OCI-LY3 (cell line): ENCODE data around the gene SLC15A1.

Source experiments
- H2AFZ ChIP-seq: fragments of 200-600, 300-600 bp; shearing (Covaris generic); 2 replicates; pipeline ENCODE4 v1.6.0; 2014; ENCODE audit warnings: antibody characterized with exemption, low read depth, low read length
- H3K27ac ChIP-seq: fragments of 200-600, 300-600 bp; sonication (generic); 2 replicates; pipeline ENCODE4 v1.5.1; 2014; ENCODE audit warnings: mild to moderate bottlenecking, low read length, moderate library complexity, mixed read lengths
- H3K27me3 ChIP-seq: fragments of 200-600, 300-600 bp; sonication (generic); 2 replicates; pipeline ENCODE4 v1.6.1; 2014; ENCODE audit warnings: low read depth, low read length, mixed read lengths
- H3K36me3 ChIP-seq: fragments of 200-600, 300-600 bp; sonication (generic); replicated peaks from 2 replicates; pipeline ENCODE3; 2014; ENCODE audit warnings: low read depth, low read length, mixed read lengths
- H3K4me1 ChIP-seq: fragments of 300-600, 200-600 bp; sonication (generic); 2 replicates; pipeline ENCODE4 v1.6.1; 2014; ENCODE audit warnings: low read length, mixed read lengths
- H3K4me2 ChIP-seq: fragments of 200-600, 300-600 bp; sonication (generic); 2 replicates; pipeline ENCODE4 v1.6.1; 2014; ENCODE audit warnings: low read length, mixed read lengths
- H3K4me3 ChIP-seq: fragments of 300-600, 200-600 bp; sonication (generic); 2 replicates; pipeline ENCODE4 v1.5.1; 2014; ENCODE audit warnings: antibody characterized with exemption, mild to moderate bottlenecking, low read length, moderate library complexity
- H3K79me2 ChIP-seq: fragments of 300-600, 200-600 bp; shearing (Covaris generic); 2 replicates; pipeline ENCODE4 v1.6.1; 2014; ENCODE audit warnings: mild to moderate bottlenecking, low read length, mixed read lengths
- H3K9ac ChIP-seq: fragments of 300-600, 200-600 bp; shearing (Covaris generic); 2 replicates; pipeline ENCODE4 v1.6.0; 2014; ENCODE audit warnings: mild to moderate bottlenecking, low read length, moderate library complexity
- H3K9me3 ChIP-seq: fragments of 200-600, 300-600 bp; shearing (Covaris generic); 2 replicates; pipeline ENCODE4 v1.6.1; 2014; ENCODE audit warnings: low read length, mixed read lengths; ENCODE audit not compliant: insufficient read depth
- H4K20me1 ChIP-seq: fragments of 200-600, 300-600 bp; sonication (generic); 2 replicates; pipeline ENCODE4 v1.6.1; 2016; ENCODE audit warnings: low read length, mixed read lengths; ENCODE audit not compliant: insufficient read depth
- CTCF ChIP-seq: fragments of 200-600, 300-600 bp; sonication (generic); IDR thresholded peaks from 2 replicates; pipeline ENCODE4 v1.5.1; 2014; ENCODE audit warnings: antibody characterized with exemption, low read length, low read depth
- EZH2phosphoT487 ChIP-seq: fragments of 200-600 bp; shearing (Covaris generic); IDR thresholded peaks from 2 replicates; pipeline ENCODE4 v1.6.1; 2018; ENCODE audit warnings: antibody characterized with exemption, mixed run types, low read depth

Gene SLC15A1

GRCh38 chr13:98658131-98658530, 94.3 kb downstream of the SLC15A1 start:
- Histone ChIP-seq H3K27ac (no peak overlapping the region), H2AFZ (no peak overlapping the region), H3K79me2 (no peaks in the 10 kb centered on the region), H3K36me3 (no peaks in the 10 kb centered on the region), H3K9me3 (no peaks in the 10 kb centered on the region), H4K20me1 (no peaks in the 10 kb centered on the region), H3K4me3 (no peak overlapping the region), H3K4me2 (peak overlapping the region; percentile 25; the same call in 1 of the 2 replicates), H3K4me1 (no peaks in the 10 kb centered on the region), H3K9ac (no peak overlapping the region), H3K27me3 (peaks cover 8% of the 10 kb centered on the region; the same call in 1 of the 2 replicates)
- no peak for TF ChIP-seq CTCF
- no peak for TF ChIP-seq EZH2phosphoT487

GRCh38 chr13:98657506-98658085, 94.9 kb downstream of the SLC15A1 start:
- TF ChIP-seq EZH2phosphoT487 (no peak), CTCF (no peak)
- no peaks in the 10 kb centered on the region for H4K20me1 ChIP-seq
- no peak overlapping the region for H3K9ac ChIP-seq
- no peaks in the 10 kb centered on the region for H3K79me2 ChIP-seq
- no peaks in the 10 kb centered on the region for H3K9me3 ChIP-seq
- H2AFZ ChIP-seq: no peak overlapping the region
- H3K4me2 ChIP-seq: peak overlapping the region; percentile 25; the same call in 1 of the 2 replicates
- no peak overlapping the region for H3K27ac ChIP-seq
- H3K36me3 ChIP-seq: no peaks in the 10 kb centered on the region
- H3K27me3 ChIP-seq: peaks cover 8% of the 10 kb centered on the region; the same call in 1 of the 2 replicates
- no peaks in the 10 kb centered on the region for H3K4me1 ChIP-seq
- no peak overlapping the region for H3K4me3 ChIP-seq

GRCh38 chr13:98656223-98656622, 96.2 kb downstream of the SLC15A1 start:
- Histone ChIP-seq H3K4me3 (no peak overlapping the region), H3K9ac (no peak overlapping the region), H3K4me2 (no peak overlapping the region), H3K36me3 (no peaks in the 10 kb centered on the region), H3K4me1 (peaks cover 2% of the 10 kb centered on the region), H3K9me3 (no peaks in the 10 kb centered on the region), H3K27me3 (no peaks in the 10 kb centered on the region), H4K20me1 (no peaks in the 10 kb centered on the region), H2AFZ (no peak overlapping the region), H3K79me2 (no peaks in the 10 kb centered on the region), H3K27ac (no peak overlapping the region)
- TF ChIP-seq CTCF: no peak

DNA sequence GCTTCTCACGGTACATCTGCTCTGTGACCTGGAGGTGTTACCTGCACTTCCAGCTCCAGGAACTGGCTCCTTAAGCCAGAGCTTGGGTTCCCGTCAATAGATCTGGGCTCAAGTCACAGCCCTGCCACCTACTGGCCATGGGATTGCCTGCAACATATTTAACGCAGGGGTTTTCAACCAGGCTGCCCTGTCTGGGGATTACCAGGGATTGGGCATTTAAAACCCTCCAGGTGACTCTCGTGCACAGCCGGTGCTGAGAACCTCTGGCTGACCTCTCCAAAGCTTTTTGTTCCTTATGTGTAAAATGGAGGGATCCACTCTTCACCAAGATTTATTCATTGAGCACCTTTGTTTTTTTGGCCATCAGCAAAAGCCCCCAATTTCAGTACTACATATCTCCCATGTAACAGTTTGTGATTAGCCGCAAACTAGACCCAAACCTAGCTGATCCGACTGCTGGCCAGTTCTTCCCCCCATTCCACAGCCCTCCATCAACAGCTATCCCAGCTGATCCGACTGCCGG, 98.9 kb downstream of the SLC15A1 start:
- no peak overlapping the region for H3K27ac ChIP-seq
- no peaks in the 10 kb centered on the region for H3K36me3 ChIP-seq
- H4K20me1 ChIP-seq: no peaks in the 10 kb centered on the region
- no peaks in the 10 kb centered on the region for H3K79me2 ChIP-seq
- peak overlapping the region; percentile 41; the same call in 1 of the 2 replicates for H3K4me3 ChIP-seq
- TF ChIP-seq CTCF (peak; percentile 99), EZH2phosphoT487 (no peak)
- H3K4me1 ChIP-seq: peaks cover 13% of the 10 kb centered on the region
- H2AFZ ChIP-seq: 0 out of 2 replicates have a peak overlapping the region, but pooled peaks have one; percentile 76
- peak overlapping the region; percentile 58 for H3K4me2 ChIP-seq
- H3K9me3 ChIP-seq: no peaks in the 10 kb centered on the region
- H3K27me3 ChIP-seq: peaks cover 5% of the 10 kb centered on the region; the same call in 1 of the 2 replicates
- no peak overlapping the region for H3K9ac ChIP-seq
